Measurements from ENCODE around the gene MAST2.

GRCh38 chr1:45859221-45859620 lies 55.8 kb downstream of the MAST2 start:
- TF ChIP-seq SUZ12 (IDR thresholded peaks at IDR 0.05; ENCODE audit: extremely low read depth, insufficient read depth, insufficient read length), result no peak
- TF ChIP-seq YY1 (IDR thresholded peaks at IDR 0.05; ENCODE audit: insufficient read depth, insufficient read length), result no peak
- TF ChIP-seq ZNF274 (IDR thresholded peaks at IDR 0.05; ENCODE audit: low read depth, low read length), result no peak

All from NT2/D1 (cell line).